DMS153 treated with DMSO at 0.1 percent for 48 hours (cell line): ENCODE results near the gene FCHO2.

Experiments
- DNase-seq: peaks from one replicate; lab custom pipeline; 2025; ENCODE audit not compliant: unreplicated experiment; lab: John Stamatoyannopoulos, UW

FCHO2 gene

GRCh38 chr5:73030531-73030930 lies 74.7 kb downstream of the FCHO2 start:
- no peak for DNase-seq

- no peak for DNase-seq
Measured at GRCh38 chr5:73030995-73031394, 75.2 kb downstream of the FCHO2 start.

- no peak for DNase-seq
Measured at GRCh38 chr5:73031839-73032238, 76.0 kb downstream of the FCHO2 start.

GRCh38 chr5:73032635-73033034 lies 76.8 kb downstream of the FCHO2 start:
- DNase-seq, result no peak

- DNase-seq, result no peak
Measured at GRCh38 chr5:73037545-73037944, 81.7 kb downstream of the FCHO2 start.

GRCh38 chr5:73039082-73039481 lies 83.2 kb downstream of the FCHO2 start:
- DNase-seq, result no peak

- no peak for DNase-seq
Measured at GRCh38 chr5:73042993-73043392, 87.2 kb downstream of the FCHO2 start.

- no peak for DNase-seq
Measured at GRCh38 chr5:73044546-73044945, 88.7 kb downstream of the FCHO2 start.

- no peak for DNase-seq
Measured at GRCh38 chr5:73045623-73046022, 89.8 kb downstream of the FCHO2 start.

GRCh38 chr5:73061593-73061992 lies 105.8 kb downstream of the FCHO2 start:
- no peak for DNase-seq

- DNase-seq, result no peak
Measured at GRCh38 chr5:73066466-73066865, 110.6 kb downstream of the FCHO2 start.

- no peak for DNase-seq
Measured at GRCh38 chr5:73067213-73067612, 111.4 kb downstream of the FCHO2 start.

GRCh38 chr5:73081093-73081492 lies 125.3 kb downstream of the FCHO2 start:
- no peak for DNase-seq

GRCh38 chr5:73088026-73088425 lies 132.2 kb downstream of the FCHO2 start:
- DNase-seq, result no peak

- no peak for DNase-seq
Measured at GRCh38 chr5:73093943-73094342, 138.1 kb downstream of the FCHO2 start.

- DNase-seq, result no peak
Measured at GRCh38 chr5:73094415-73094814, 138.6 kb downstream of the FCHO2 start.

GRCh38 chr5:73095564-73096238 lies 139.9 kb downstream of the FCHO2 start:
- no peak for DNase-seq

- DNase-seq, result no peak
Measured at GRCh38 chr5:73096239-73096575, 140.4 kb downstream of the FCHO2 start.

GRCh38 chr5:73097740-73098139 lies 141.9 kb downstream of the FCHO2 start:
- DNase-seq, result no peak

- DNase-seq, result no peak
Measured at GRCh38 chr5:73100109-73100508, 144.3 kb downstream of the FCHO2 start.

- peak; percentile 13 for DNase-seq
Measured at GRCh38 chr5:73103870-73104299, 148.0 kb downstream of the FCHO2 start.

- DNase-seq, result no peak
Measured at GRCh38 chr5:73104326-73104725, 148.5 kb downstream of the FCHO2 start.

GRCh38 chr5:73106335-73106734 lies 150.5 kb downstream of the FCHO2 start:
- DNase-seq, result no peak
